Endothelial cell of umbilical vein (primary cell): Measurements from ENCODE around the gene SORL1.

ENCODE experiments used
- CTCF ChIP-seq, 2 donors: IDR thresholded peaks; 1 replicate in 1 of 2; 2 replicates in 1 of 2; pipeline ENCODE4 v1.5.1; 2011; ENCODE audit warnings: low read length in 2 of 2, mild to moderate bottlenecking in 2 of 2, moderate library complexity in 2 of 2, control low read depth in 1 of 2, inconsistent platforms in 1 of 2, low read depth in 1 of 2; ENCODE audit not compliant: insufficient read depth in 1 of 2; ENCODE audit errors: extremely low read depth in 1 of 2
- EZH2 ChIP-seq: IDR thresholded peaks from 2 replicates; pipeline ENCODE4 v1.6.1; 2012; ENCODE audit warnings: borderline replicate concordance, low read depth, mild to moderate bottlenecking, moderate library complexity, low read length, inconsistent platforms; ENCODE audit not compliant: severe bottlenecking
- JUN ChIP-seq: IDR thresholded peaks from 2 replicates; pipeline ENCODE4 v1.6.1; 2011; ENCODE audit warnings: borderline replicate concordance, low read depth; ENCODE audit not compliant: insufficient read length, insufficient read depth
- MAX ChIP-seq: IDR thresholded peaks from 2 replicates; pipeline ENCODE4 v1.6.1; 2011; ENCODE audit not compliant: insufficient read depth, insufficient read length
- MYC ChIP-seq: IDR thresholded peaks from one replicate; pipeline ENCODE4 v1.6.1; 2011; ENCODE audit warnings: mild to moderate bottlenecking, low read depth, low read length
- POLR2A ChIP-seq: IDR thresholded peaks from 2 replicates; pipeline ENCODE4 v1.6.1; 2012; ENCODE audit warnings: low read depth, mild to moderate bottlenecking, control low read depth, low read length
- POLR2AphosphoS5 ChIP-seq: IDR thresholded peaks from 2 replicates; pipeline ENCODE4 v1.6.1; 2012; ENCODE audit warnings: low read depth, mild to moderate bottlenecking, control low read depth, low read length, moderate library complexity; ENCODE audit not compliant: insufficient read depth

GRCh38 chr11:121435551-121436511 is 16.3 kb upstream of the SORL1 start:
- no peak for TF ChIP-seq CTCF (IDR thresholded peaks at IDR 0.05; ENCODE audit: extremely low read depth in 1 of 2, insufficient read depth in 1 of 2, low read depth in 1 of 2, low read length in 2 of 2)
- TF ChIP-seq POLR2A: no peak
- TF ChIP-seq POLR2AphosphoS5: no peak
- no peak for TF ChIP-seq MAX
- TF ChIP-seq EZH2: no peak
- TF ChIP-seq JUN: no peak
- no peak for TF ChIP-seq MYC
